Uterus (tissue), 4 donors: ENCODE results near the gene DNHD1. TPM values are rescaled to one million over a fixed set of nuclear protein-coding genes. Genes with fewer than 3 reads are reported as not detected.

Experiments used
- DNase-seq, 2 donors: peaks; one replicate each; pipeline ENCODE4 v3.0.0-alpha.2; 2019 to 2020
- H3K27ac ChIP-seq, 2 donors: fragments of 200-600 bp; sonication (generic); 1 replicate in 1 of 2; 2 replicates in 1 of 2; pipeline ENCODE4 v1.5.1; 2016 to 2018
- H3K27me3 ChIP-seq, 2 donors: fragments of 200-600 bp; sonication (generic); one replicate each; pipeline ENCODE4 v1.5.1; 2018 to 2019; ENCODE audit warnings: control low read depth in 1 of 2
- H3K36me3 ChIP-seq, 2 donors: fragments of 200-600 bp; sonication (generic); one replicate each; pipeline ENCODE4 v1.5.1; 2019; ENCODE audit warnings: control low read depth in 1 of 2
- H3K4me1 ChIP-seq, 2 donors: fragments of 200-600 bp; sonication (generic); one replicate each; pipeline ENCODE4 v1.5.1; 2018 to 2019; ENCODE audit warnings: control low read depth in 1 of 2
- H3K4me3 ChIP-seq, 2 donors: fragments of 200-600 bp; sonication (generic); 1 replicate in 1 of 2; 2 replicates in 1 of 2; pipeline ENCODE4 v1.5.1; 2018 to 2019; ENCODE audit warnings: mild to moderate bottlenecking in 1 of 2
- H3K9me3 ChIP-seq, 2 donors: fragments of 200-600 bp; sonication (generic); one replicate each; pipeline ENCODE4 v1.5.1; 2019; ENCODE audit warnings: control low read depth in 1 of 2
- CTCF ChIP-seq, 4 experiments: fragments of 200-600 bp in 2 of 4; fragments of 450-650 bp in 2 of 4; sonication (generic) in 2 of 4; IDR thresholded peaks; one replicate each; pipeline ENCODE4 v1.5.1; 2016 to 2019; ENCODE audit warnings: antibody characterized with exemption in 4 of 4, mild to moderate bottlenecking in 2 of 4, moderate library complexity in 1 of 4
- POLR2A ChIP-seq, 2 donors: fragments of 450-650 bp; IDR thresholded peaks; one replicate each; pipeline ENCODE4 v1.6.1; 2016; ENCODE audit warnings: antibody characterized with exemption in 2 of 2, mild to moderate bottlenecking in 1 of 2, moderate library complexity in 1 of 2
- intact Hi-C: fragments of 100-400 bp; cut with DNase I; formaldehyde crosslinking; loops from one replicate; pipeline ENCODE4 v1.15.1; 2023; ENCODE audit warnings: low total_unique reads
- total RNA-seq, 4 donors: library from RNA; depleted of rRNA in 3 of 4; stranded (reverse); fragments of >200 nt in 3 of 4; gene quantifications; one replicate each; pipeline versions ENCODE4 v1.1.0 to v1.2.4, GENCODE V29; 2014 to 2023
- donor health status: DM: yes; HTN: yes; CAD: no.

The DNHD1 gene
- total RNA-seq, 4 donors from 2014 or later: 9.4 to 32.5 (median 22.5) TPM

- intact Hi-C loops: no loop called here
- H3K9me3 ChIP-seq: no peaks in the 10 kb centered on the region
- H3K27me3 ChIP-seq: no peaks in the 10 kb centered on the region
- H3K36me3 ChIP-seq: no peaks in the 10 kb centered on the region
- H3K4me3 ChIP-seq: no peak overlapping the region
- H3K4me1 ChIP-seq: no peaks in the 10 kb centered on the region
- H3K27ac ChIP-seq: no peak overlapping the region
- no peak for DNase-seq
- TF ChIP-seq POLR2A (IDR thresholded peaks at IDR 0.05): no peak
- no peak for TF ChIP-seq CTCF (IDR thresholded peaks at IDR 0.05)
These were observed 49.0 kb downstream of the DNHD1 start for GRCh38 chr11:6545917-6546605.

- H3K4me3 ChIP-seq: no peak overlapping the region
- no peak for DNase-seq
- intact Hi-C loops: no loop called here
- no peak for TF ChIP-seq POLR2A (IDR thresholded peaks at IDR 0.05)
- no peak for TF ChIP-seq CTCF (IDR thresholded peaks at IDR 0.05)
- no peak overlapping the region for H3K27ac ChIP-seq
- no peaks in the 10 kb centered on the region for H3K9me3 ChIP-seq
- H3K4me1 ChIP-seq: no peaks in the 10 kb centered on the region
- no peaks in the 10 kb centered on the region for H3K36me3 ChIP-seq
- no peaks in the 10 kb centered on the region for H3K27me3 ChIP-seq
These were observed 49.7 kb downstream of the DNHD1 start for GRCh38 chr11:6546735-6547134.

- TF ChIP-seq CTCF (IDR thresholded peaks at IDR 0.05) (no peak), POLR2A (IDR thresholded peaks at IDR 0.05) (no peak)
- Histone ChIP-seq H3K27ac (no peak overlapping the region), H3K27me3 (no peaks in the 10 kb centered on the region), H3K4me1 (no peaks in the 10 kb centered on the region), H3K36me3 (no peaks in the 10 kb centered on the region), H3K4me3 (no peak overlapping the region), H3K9me3 (no peaks in the 10 kb centered on the region)
- DNase-seq: no peak
- intact Hi-C loops: no loop called here
These were observed 50.1 kb downstream of the DNHD1 start for GRCh38 chr11:6547177-6547576.

GRCh38 chr11:6548121-6548520, 51.0 kb downstream of the DNHD1 start:
- no peak for TF ChIP-seq CTCF (IDR thresholded peaks at IDR 0.05)
- no peak for TF ChIP-seq POLR2A (IDR thresholded peaks at IDR 0.05)
- intact Hi-C loops: no loop called here
- Histone ChIP-seq H3K27me3 (no peaks in the 10 kb centered on the region), H3K36me3 (no peaks in the 10 kb centered on the region), H3K9me3 (no peaks in the 10 kb centered on the region), H3K27ac (no peak overlapping the region), H3K4me3 (no peak overlapping the region), H3K4me1 (peaks cover 0 to 5% of the 10 kb centered on the region in 2 donors)
- DNase-seq: no peak

GRCh38 chr11:6548641-6549040, 51.6 kb downstream of the DNHD1 start:
- no peak for TF ChIP-seq POLR2A (IDR thresholded peaks at IDR 0.05)
- TF ChIP-seq CTCF (IDR thresholded peaks at IDR 0.05): no peak
- H3K36me3 ChIP-seq: no peaks in the 10 kb centered on the region
- no peaks in the 10 kb centered on the region for H3K27me3 ChIP-seq
- no peak overlapping the region for H3K27ac ChIP-seq
- peaks cover 0 to 5% of the 10 kb centered on the region in 2 donors for H3K4me1 ChIP-seq
- no peak overlapping the region for H3K4me3 ChIP-seq
- intact Hi-C loops: no loop called here
- H3K9me3 ChIP-seq: no peaks in the 10 kb centered on the region
- DNase-seq: no peak
